H9 (cell line): ENCODE measurements around the gene VASH1. TPM values are rescaled to one million over a fixed set of nuclear protein-coding genes. Genes with fewer than 3 reads are reported as not detected.
A peak's percentile ranks its signal among the peaks of the same experiment; 100 is the strongest.

ENCODE experiments used
- DNase-seq: peaks from one replicate; pipeline ENCODE4 v3.0.0-alpha.2; 2017
- H2AFZ ChIP-seq: one replicate; pipeline ENCODE4 v1.6.1; 2013; ENCODE audit warnings: mild to moderate bottlenecking, low read length, control low read depth, moderate library complexity
- H2AK5ac ChIP-seq: 2 replicates; pipeline ENCODE4 v1.6.1; 2013; ENCODE audit warnings: low read length, control low read depth, mixed read lengths; ENCODE audit not compliant: insufficient read length
- H2BK120ac ChIP-seq: one replicate; pipeline ENCODE4 v1.6.1; 2013; ENCODE audit warnings: low read depth, mild to moderate bottlenecking, low read length, control low read depth, inconsistent platforms; ENCODE audit not compliant: poor library complexity, severe bottlenecking
- H2BK12ac ChIP-seq: 2 replicates; pipeline ENCODE4 v1.6.1; 2013; ENCODE audit warnings: low read length, control low read depth, mixed read lengths, low read depth; ENCODE audit not compliant: insufficient read length
- H2BK15ac ChIP-seq: 2 replicates; pipeline ENCODE4 v1.6.1; 2013; ENCODE audit warnings: low read depth, low read length, control low read depth
- H2BK20ac ChIP-seq: one replicate; pipeline ENCODE4 v1.6.1; 2013; ENCODE audit warnings: low read depth, mild to moderate bottlenecking, low read length, control low read depth, inconsistent platforms; ENCODE audit not compliant: poor library complexity, severe bottlenecking
- H2BK5ac ChIP-seq: 2 replicates; pipeline ENCODE4 v1.6.1; 2013; ENCODE audit warnings: low read length, control low read depth, mixed read lengths; ENCODE audit not compliant: insufficient read length
- H3K14ac ChIP-seq: 2 replicates; pipeline ENCODE4 v1.6.1; 2013; ENCODE audit warnings: low read length, control low read depth; ENCODE audit not compliant: insufficient read depth
- H3K18ac ChIP-seq: 2 replicates; pipeline ENCODE4 v1.6.1; 2013; ENCODE audit warnings: low read depth, mild to moderate bottlenecking, mixed read lengths, low read length, control low read depth; ENCODE audit not compliant: insufficient read length
- H3K23ac ChIP-seq: 2 replicates; pipeline ENCODE4 v1.6.1; 2013; ENCODE audit warnings: low read length, control low read depth, mixed read lengths, low read depth; ENCODE audit not compliant: insufficient read length
- H3K23me2 ChIP-seq: 2 replicates; pipeline ENCODE4 v1.6.1; 2013; ENCODE audit warnings: low read depth, mild to moderate bottlenecking, mixed read lengths, low read length, control low read depth; ENCODE audit not compliant: insufficient read length, poor library complexity, severe bottlenecking
- H3K27ac ChIP-seq: 2 replicates; pipeline ENCODE4 v1.5.1; 2013; ENCODE audit warnings: low read length, control low read depth, mixed read lengths, low read depth; ENCODE audit not compliant: insufficient read length
- H3K27me3 ChIP-seq: 2 replicates; pipeline ENCODE4 v1.6.1; 2013; ENCODE audit warnings: low read length, control low read depth, inconsistent platforms; ENCODE audit not compliant: insufficient read depth
- H3K4ac ChIP-seq: 2 replicates; pipeline ENCODE4 v1.6.1; 2013; ENCODE audit warnings: low read depth, mild to moderate bottlenecking, control low read depth, inconsistent platforms, low read length, moderate library complexity
- H3K4me1 ChIP-seq: 2 replicates; pipeline ENCODE4 v1.6.1; 2013; ENCODE audit warnings: low read length, control low read depth, inconsistent platforms; ENCODE audit not compliant: insufficient read depth
- H3K4me2 ChIP-seq: 2 replicates; pipeline ENCODE4 v1.6.1; 2013; ENCODE audit warnings: low read length, control low read depth, mixed read lengths; ENCODE audit not compliant: insufficient read length, insufficient read depth
- H3K56ac ChIP-seq: 2 replicates; pipeline ENCODE4 v1.6.1; 2013; ENCODE audit warnings: low read depth, mild to moderate bottlenecking, mixed read lengths, low read length, control low read depth; ENCODE audit not compliant: insufficient read length
- H3K79me1 ChIP-seq: 2 replicates; pipeline ENCODE4 v1.6.1; 2013; ENCODE audit warnings: low read depth, mild to moderate bottlenecking, moderate library complexity, low read length, control low read depth, inconsistent platforms; ENCODE audit not compliant: insufficient read depth, poor library complexity, severe bottlenecking
- H3K79me2 ChIP-seq: 2 replicates; pipeline ENCODE4 v1.6.1; 2013; ENCODE audit warnings: low read length, control low read depth, inconsistent platforms; ENCODE audit not compliant: insufficient read depth
- H3K9ac ChIP-seq: 2 replicates; pipeline ENCODE4 v1.6.1; 2013; ENCODE audit warnings: low read length, control low read depth, mixed read lengths; ENCODE audit not compliant: insufficient read length; ENCODE audit errors: extremely low read depth
- H3K9me3 ChIP-seq: one replicate; pipeline ENCODE4 v1.6.1; 2013; ENCODE audit warnings: low read depth, low read length, inconsistent platforms; ENCODE audit not compliant: control insufficient read depth
- H3T11ph ChIP-seq: one replicate; pipeline ENCODE4 v1.6.1; 2013; ENCODE audit warnings: mild to moderate bottlenecking, low read length, control low read depth, inconsistent platforms
- H4K20me1 ChIP-seq: one replicate; pipeline ENCODE4 v1.6.1; 2013; ENCODE audit not compliant: control insufficient read depth, insufficient read length, insufficient read depth
- H4K5ac ChIP-seq: 2 replicates; pipeline ENCODE4 v1.6.1; 2013; ENCODE audit warnings: low read depth, mild to moderate bottlenecking, mixed read lengths, low read length, control low read depth; ENCODE audit not compliant: insufficient read length
- H4K8ac ChIP-seq: replicated peaks from 2 replicates; pipeline ENCODE4 v1.6.1; 2013; ENCODE audit warnings: low read length, control low read depth, mixed read lengths, low read depth; ENCODE audit not compliant: insufficient read length
- H4K91ac ChIP-seq: 2 replicates; pipeline ENCODE4 v1.6.1; 2013; ENCODE audit warnings: low read depth, mild to moderate bottlenecking, moderate library complexity, mixed read lengths, low read length, control low read depth; ENCODE audit not compliant: insufficient read length
- H3K27ac Mint-ChIP-seq, 3 experiments: 2 replicates in 2 of 3; 3 replicates in 1 of 3; pipeline ENCODE4 v1.8.0; 2020 to 2021; ENCODE audit warnings: mixed read lengths in 3 of 3, mild to moderate bottlenecking in 1 of 3, moderate library complexity in 1 of 3
- H3K27me3 Mint-ChIP-seq: 2 replicates; pipeline ENCODE4 v1.8.0; 2021; ENCODE audit warnings: low read depth, mild to moderate bottlenecking, moderate library complexity, mixed read lengths
- H3K36me3 Mint-ChIP-seq, 3 experiments: 2 replicates in 2 of 3; 3 replicates in 1 of 3; pipeline ENCODE4 v1.8.0; 2020 to 2021; ENCODE audit warnings: low read depth in 3 of 3, mixed read lengths in 3 of 3; ENCODE audit not compliant: insufficient read depth in 1 of 3
- H3K4me1 Mint-ChIP-seq, 2 experiments: 2 replicates each; pipeline ENCODE4 v1.8.0; 2020; ENCODE audit warnings: mixed read lengths in 2 of 2
- H3K4me3 Mint-ChIP-seq, 2 experiments: 2 replicates in 1 of 2; 3 replicates in 1 of 2; pipeline ENCODE4 v1.8.0; 2020 to 2021; ENCODE audit warnings: mild to moderate bottlenecking in 2 of 2, mixed read lengths in 2 of 2, moderate library complexity in 1 of 2
- H3K9me3 Mint-ChIP-seq, 2 experiments: 2 replicates in 1 of 2; 3 replicates in 1 of 2; pipeline ENCODE4 v1.8.0; 2020; ENCODE audit warnings: mild to moderate bottlenecking in 2 of 2, mixed read lengths in 2 of 2, moderate library complexity in 1 of 2
- WGBS: extraction: QIAGEN DNeasy Blood & Tissue Kit; methylation state at CpG from one replicate; pipeline ENCODE4 v1.1.7; 2013; ENCODE audit warnings: missing lambda C conversion rate, low lambda C conversion rate, mixed read lengths; ENCODE audit not compliant: insufficient read length; ENCODE audit errors: extremely low coverage; 5-methylcytosine and 5-hydroxymethylcytosine counted together
- total RNA-seq: library from RNA; stranded (reverse); gene quantifications from 2 replicates; pipeline ENCODE4 v1.2.1, GENCODE V29; 2021
- TF ChIP-seq, protein P1 (sequence below): fragments of 200-600 bp; sonication (generic); conservative IDR thresholded peaks from 3 replicates; pipeline ENCODE4 v1.8.0; 2021; ENCODE audit warnings: antibody characterized with exemption, mild to moderate bottlenecking

VASH1 gene
- total RNA-seq, 1 experiment from 2014 or later, result 5.8 TPM

GRCh38 chr14:76776428-76777251 lies 15.4 kb downstream of the VASH1 start:
- Histone ChIP-seq H4K8ac (no peak overlapping the region), H3K23ac (no peak overlapping the region), H4K5ac (no peak overlapping the region), H3K27me3 (no peaks in the 10 kb centered on the region), H2BK20ac (no peak overlapping the region), H2AFZ (no peak overlapping the region), H2AK5ac (no peak overlapping the region), H3K23me2 (no peaks in the 10 kb centered on the region), H3K79me1 (no peaks in the 10 kb centered on the region), H3K9me3 (no peaks in the 10 kb centered on the region), H2BK12ac (no peak overlapping the region), H3K9ac (no peak overlapping the region), H4K91ac (no peak overlapping the region), H3K18ac (no peak overlapping the region), H3K4me1 (no peaks in the 10 kb centered on the region), H3K27ac (no peak overlapping the region), H3K4ac (no peak overlapping the region), H3K56ac (no peak overlapping the region), H3K14ac (no peak overlapping the region), H2BK120ac (no peak overlapping the region), H3K79me2 (no peaks in the 10 kb centered on the region), H3K4me2 (no peak overlapping the region), H4K20me1 (no peaks in the 10 kb centered on the region), H3T11ph (no peak overlapping the region), H2BK15ac (no peak overlapping the region), H2BK5ac (no peak overlapping the region)
- DNase-seq, result peak; percentile 45
- Mint-ChIP-seq H3K9me3 (no peaks in the 10 kb centered on the region), H3K4me1 (peaks cover 20 to 33% of the 10 kb centered on the region in 2 experiments), H3K27me3 (peaks cover 3% of the 10 kb centered on the region), H3K27ac (peak overlapping the region in 1 of 3 experiments; percentile 59; a peak in 2 of 7 replicates), H3K4me3 (no peak overlapping the region), H3K36me3 (peaks cover 0 to 9% (median 5%) of the 10 kb centered on the region in 3 experiments; a peak in 4 of 7 replicates)
- TF ChIP-seq, protein P1, sequence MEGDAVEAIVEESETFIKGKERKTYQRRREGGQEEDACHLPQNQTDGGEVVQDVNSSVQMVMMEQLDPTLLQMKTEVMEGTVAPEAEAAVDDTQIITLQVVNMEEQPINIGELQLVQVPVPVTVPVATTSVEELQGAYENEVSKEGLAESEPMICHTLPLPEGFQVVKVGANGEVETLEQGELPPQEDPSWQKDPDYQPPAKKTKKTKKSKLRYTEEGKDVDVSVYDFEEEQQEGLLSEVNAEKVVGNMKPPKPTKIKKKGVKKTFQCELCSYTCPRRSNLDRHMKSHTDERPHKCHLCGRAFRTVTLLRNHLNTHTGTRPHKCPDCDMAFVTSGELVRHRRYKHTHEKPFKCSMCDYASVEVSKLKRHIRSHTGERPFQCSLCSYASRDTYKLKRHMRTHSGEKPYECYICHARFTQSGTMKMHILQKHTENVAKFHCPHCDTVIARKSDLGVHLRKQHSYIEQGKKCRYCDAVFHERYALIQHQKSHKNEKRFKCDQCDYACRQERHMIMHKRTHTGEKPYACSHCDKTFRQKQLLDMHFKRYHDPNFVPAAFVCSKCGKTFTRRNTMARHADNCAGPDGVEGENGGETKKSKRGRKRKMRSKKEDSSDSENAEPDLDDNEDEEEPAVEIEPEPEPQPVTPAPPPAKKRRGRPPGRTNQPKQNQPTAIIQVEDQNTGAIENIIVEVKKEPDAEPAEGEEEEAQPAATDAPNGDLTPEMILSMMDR, result no peak
- no CpG with 5 or more reads among the region's 10 CpGs for whole genome bisulfite sequencing
